ENCODE results near the gene KCNH2.

KCNH2 gene

GRCh38 chr7:150974468-150975391, 3.4 kb downstream of the KCNH2 start:
- DNase-seq (ENCODE audit: low read depth), result no peak

- DNase-seq (ENCODE audit: low read depth), result no peak
Measured at GRCh38 chr7:150973571-150974451, 4.3 kb downstream of the KCNH2 start.

DNA sequence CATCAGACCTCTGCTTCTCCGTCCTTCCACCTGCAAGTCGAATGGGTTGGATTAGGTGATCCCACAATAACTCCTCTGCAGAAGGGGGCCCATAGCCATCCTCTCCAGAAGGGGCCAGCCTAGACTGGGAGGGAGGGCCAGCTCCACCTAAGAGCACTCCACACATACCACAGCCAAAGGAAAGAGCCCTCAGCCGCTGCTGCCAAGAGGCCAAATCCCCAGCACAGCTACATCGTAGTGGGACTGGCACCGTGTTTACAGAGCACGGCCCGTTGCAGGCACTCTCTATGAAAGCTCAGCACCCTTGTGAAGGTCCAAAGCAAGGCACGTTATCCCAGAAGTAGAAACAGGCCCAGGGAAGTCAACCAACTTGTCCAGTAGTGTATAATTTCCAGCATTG, 5.4 kb downstream of the KCNH2 start:
- no peak for DNase-seq (ENCODE audit: low read depth)

GRCh38 chr7:150972023-150972468, 6.1 kb downstream of the KCNH2 start:
- DNase-seq (ENCODE audit: low read depth), result no peak

- no peak for DNase-seq (ENCODE audit: low read depth)
Measured at GRCh38 chr7:150971242-150972022, 6.7 kb downstream of the KCNH2 start.

- DNase-seq (ENCODE audit: low read depth), result no peak
Measured at GRCh38 chr7:150970424-150970823, 7.7 kb downstream of the KCNH2 start.

GRCh38 chr7:150969475-150969874, 8.6 kb downstream of the KCNH2 start:
- DNase-seq (ENCODE audit: low read depth), result no peak

DNA sequence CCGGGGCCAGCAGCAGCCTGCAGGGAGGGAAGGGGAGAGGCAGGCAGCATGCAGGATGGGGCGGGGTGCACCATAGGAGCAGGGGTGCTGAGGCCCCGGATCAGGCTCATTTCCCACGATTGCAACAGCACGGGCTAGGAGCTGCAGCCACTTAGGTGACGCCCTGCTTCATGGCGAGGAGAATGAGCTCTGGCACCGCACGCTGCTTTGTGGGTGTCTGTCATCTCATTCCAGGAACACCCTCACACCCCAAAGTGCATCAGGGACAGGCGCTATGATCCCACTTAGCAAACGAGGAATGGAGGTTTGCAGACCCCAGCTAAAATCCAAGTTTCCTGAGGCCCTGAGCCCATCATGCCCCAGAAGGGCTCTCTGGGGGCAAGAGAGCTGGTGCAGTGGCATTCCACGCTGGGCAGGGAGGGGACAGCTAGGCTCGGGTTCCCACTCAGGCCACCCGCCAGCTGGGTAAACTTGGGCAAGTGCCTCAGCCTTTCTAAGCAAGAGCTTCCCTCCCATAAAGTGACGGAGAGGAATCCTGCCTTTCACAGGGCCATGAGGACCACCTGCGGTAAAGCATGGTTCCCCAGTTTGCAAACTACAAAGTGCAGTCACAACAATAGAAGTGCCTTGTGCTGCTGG, 9.3 kb downstream of the KCNH2 start:
- no peak for DNase-seq (ENCODE audit: low read depth)

DNA sequence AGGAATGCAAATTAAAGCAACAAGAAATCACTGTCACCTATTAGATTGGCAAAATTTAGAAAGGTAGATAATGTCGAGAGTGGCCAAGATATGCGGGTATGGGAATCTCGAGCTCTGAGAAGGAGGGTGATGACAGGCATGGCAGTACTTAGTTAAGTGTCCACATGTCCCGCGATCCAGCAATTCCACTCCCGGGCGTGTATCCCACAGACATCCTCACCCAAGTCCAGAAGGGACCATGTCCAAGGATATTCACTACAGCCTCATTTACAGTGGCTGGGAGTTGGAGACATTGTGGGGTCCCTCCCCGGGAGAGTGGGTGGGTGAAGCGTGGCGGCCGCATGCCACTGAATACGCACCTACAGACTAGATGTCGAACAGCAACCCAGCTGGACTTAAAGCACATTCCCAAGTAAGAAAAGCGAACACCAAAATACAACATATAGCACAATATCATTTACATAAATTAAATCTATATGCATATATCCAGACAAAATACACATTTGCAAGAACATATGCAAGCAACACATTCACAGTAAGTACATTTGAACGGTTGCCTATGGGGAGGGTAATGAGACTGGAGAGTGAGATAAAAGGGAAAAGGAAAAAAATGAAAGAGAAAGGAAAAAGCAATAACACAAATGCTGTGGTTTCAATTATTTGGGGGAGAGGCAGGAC, 9.9 kb downstream of the KCNH2 start:
- no peak for DNase-seq (ENCODE audit: low read depth)

DNA sequence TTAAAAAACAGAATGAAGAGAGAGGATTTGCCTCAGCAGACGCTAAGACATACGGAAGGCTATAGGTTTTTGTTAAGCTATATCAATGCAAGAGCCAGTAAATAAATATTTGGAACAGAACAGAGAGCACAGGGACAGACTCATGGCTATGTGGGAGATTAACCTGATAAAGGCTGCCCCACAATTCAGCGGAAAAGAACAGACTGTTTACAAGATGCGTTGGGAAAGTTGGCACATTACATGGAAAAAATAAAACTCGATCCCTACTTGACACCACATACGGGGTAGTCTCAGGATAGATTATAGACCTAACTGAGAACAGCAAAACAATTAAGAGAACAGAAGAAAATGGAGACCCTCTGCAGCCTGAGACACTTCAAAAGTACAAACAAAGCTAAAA, 10.8 kb downstream of the KCNH2 start:
- no peak for DNase-seq (ENCODE audit: low read depth)

- DNase-seq (ENCODE audit: low read depth), result no peak
Measured at GRCh38 chr7:150966002-150966401, 12.1 kb downstream of the KCNH2 start.

GRCh38 chr7:150965273-150965830, 12.8 kb downstream of the KCNH2 start:
- DNase-seq (ENCODE audit: low read depth), result no peak

DNA sequence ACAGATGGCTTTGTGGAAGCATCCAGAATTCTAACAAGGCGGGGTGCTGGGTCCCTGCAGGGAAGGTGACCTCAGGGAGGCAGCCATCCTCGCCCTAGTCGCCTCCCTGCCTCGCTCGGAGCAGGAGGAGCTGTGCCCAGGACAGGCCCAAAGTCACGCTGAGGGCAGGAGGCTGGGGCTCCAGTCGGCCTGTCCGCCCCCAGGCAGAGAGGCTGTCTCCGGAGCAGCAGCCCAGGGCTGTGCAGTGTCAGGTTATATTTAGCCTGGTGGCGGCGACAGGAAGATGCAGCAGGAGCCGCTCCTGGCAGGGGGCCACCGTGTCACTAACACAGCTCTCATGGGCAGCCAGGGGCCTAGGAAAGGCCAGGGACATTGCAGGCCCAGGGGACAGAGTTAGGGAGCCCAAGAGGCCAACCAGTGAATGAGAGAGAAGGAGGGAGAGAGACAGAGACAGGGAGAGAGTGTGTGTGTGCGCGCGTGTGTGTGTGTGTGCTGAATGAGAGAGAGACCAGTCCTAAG, 13.5 kb downstream of the KCNH2 start:
- no peak for DNase-seq (ENCODE audit: low read depth)

GRCh38 chr7:150963707-150964559, 14.2 kb downstream of the KCNH2 start:
- no peak for DNase-seq (ENCODE audit: low read depth)

DNA sequence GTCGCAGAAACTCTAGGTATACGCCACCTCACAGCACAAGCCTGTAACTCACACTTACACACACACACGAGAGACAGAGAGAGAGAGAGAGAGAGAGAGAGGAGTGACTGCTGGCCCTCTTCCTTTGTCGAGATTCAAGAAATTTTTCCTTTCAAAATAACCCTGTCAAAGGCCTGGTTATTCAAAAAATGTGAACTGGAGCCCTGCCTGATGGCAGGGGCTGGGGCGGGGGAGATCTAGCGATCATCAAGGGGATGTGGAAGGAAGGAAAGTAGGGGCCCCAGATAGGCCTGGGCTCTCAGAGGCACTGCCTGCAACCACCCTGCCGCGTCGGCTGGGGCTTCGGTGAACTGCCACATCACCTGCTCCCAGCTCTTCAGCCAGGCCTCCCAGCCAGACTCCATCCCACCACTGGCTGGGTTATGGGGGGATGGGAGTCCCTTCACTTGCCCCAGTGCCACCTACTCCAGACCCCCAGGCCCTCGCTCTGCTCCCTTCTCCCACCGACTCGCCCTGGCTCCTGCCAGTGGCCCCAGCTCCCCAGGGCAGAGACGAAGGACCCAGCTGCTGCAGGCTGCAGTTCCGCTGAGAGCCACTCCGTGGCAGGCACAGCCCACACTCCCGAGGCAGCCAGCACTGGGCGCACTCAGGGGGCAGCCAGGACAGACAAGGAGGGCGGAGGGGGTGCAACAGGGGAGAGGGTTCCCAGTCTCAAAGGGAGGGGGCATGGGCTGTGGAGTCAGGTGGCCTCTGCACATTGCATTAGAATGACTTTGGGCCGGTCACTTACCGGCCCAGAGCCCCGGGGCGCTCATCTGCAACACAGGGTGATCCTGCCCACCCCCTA, 15.3 kb downstream of the KCNH2 start:
- DNase-seq (ENCODE audit: low read depth), result no peak

- no peak for DNase-seq (ENCODE audit: low read depth)
Measured at GRCh38 chr7:150962290-150962552, 15.9 kb downstream of the KCNH2 start.

GRCh38 chr7:150961510-150962289, 16.4 kb downstream of the KCNH2 start:
- no peak for DNase-seq (ENCODE audit: low read depth)
